ENCODE data around the gene DQX1. TPM values are rescaled to one million over a fixed set of nuclear protein-coding genes. Genes with fewer than 3 reads are reported as not detected.

Gene DQX1
- 0.14 TPM for total RNA-seq
- 0.78 TPM for polyA plus RNA-seq
- long read RNA-seq, donor 1: 0 reads
- long read RNA-seq, donor 2: 0 reads
- long read RNA-seq, donor 3: 0 reads
- long read RNA-seq, donor 4: 0 reads
- long read RNA-seq, donor 5: 0 reads
- long read RNA-seq, donor 6: 0 reads
- long read RNA-seq, donor 7: 0 reads
- long read RNA-seq, donor 8: 0 reads
- long read RNA-seq, donor 9: 0 reads
- long read RNA-seq, donor 10: 0 reads

GRCh38 chr2:74525717-74526648 lies at the start of gene DQX1:
Gene DQX1, minus strand, starts transcription at chr2:74526231. Its CDS starts 502 bp downstream, at chr2:74525729.
- Histone ChIP-seq H3K9me3 (ENCODE audit: control insufficient read depth in 2 of 2, insufficient read depth in 1 of 2, low read length in 1 of 2) (peaks cover 3 to 7% of the 10 kb centered on the region in 2 donors), H3K36me3 (ENCODE audit: control insufficient read depth in 2 of 2, insufficient read depth in 2 of 2, low read length in 1 of 2) (peaks cover 22 to 28% of the 10 kb centered on the region in 2 donors), H3K4me1 (ENCODE audit: control insufficient read depth in 2 of 2, insufficient read depth in 2 of 2, low read length in 2 of 2) (peaks cover 16 to 24% of the 10 kb centered on the region in 2 donors), H3K27me3 (ENCODE audit: control insufficient read depth in 2 of 2, insufficient read depth in 1 of 2, low read length in 1 of 2) (peaks cover 0 to 16% of the 10 kb centered on the region in 2 donors), H3K27ac (ENCODE audit: low read depth in 1 of 2, low read length in 1 of 2) (no peak within 1 kb of the TSS), H3K4me3 (ENCODE audit: low read length in 2 of 2) (no peak within 1 kb of the TSS)
- 91% methylated on average over 11 of the region's 11 CpGs for WGBS
- DNase-seq (ENCODE audit: low read depth in 6 of 9, low spot score in 9 of 9): peak in 1 of 9 donors; percentile 56

DNA sequence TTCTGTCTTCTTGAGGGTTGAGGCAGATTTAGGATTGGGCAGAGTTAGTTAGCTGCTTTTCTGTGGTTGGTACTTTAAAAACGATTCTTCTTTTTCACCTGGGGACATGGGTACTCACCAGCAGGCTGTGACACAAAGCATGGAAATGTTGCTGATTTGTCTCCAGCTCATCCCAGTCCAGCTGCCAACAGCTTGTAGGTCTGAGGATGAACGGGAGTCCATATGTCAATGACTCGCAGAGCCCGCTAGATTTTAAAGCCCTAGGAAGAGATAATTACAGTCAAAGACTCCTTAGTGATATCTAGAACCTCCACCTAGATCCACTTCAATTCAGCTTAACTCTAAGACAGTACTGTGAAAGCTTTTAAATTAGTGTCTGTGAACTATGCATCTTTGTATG lies 49.3 kb upstream of the DQX1 start:
- no peaks in the 10 kb centered on the region for H3K9me3 ChIP-seq (ENCODE audit: control insufficient read depth in 2 of 2, insufficient read depth in 1 of 2, low read length in 1 of 2)
- DNase-seq (ENCODE audit: low read depth in 6 of 9, low spot score in 9 of 9): no peak
- no peak overlapping the region for H3K27ac ChIP-seq (ENCODE audit: low read depth in 1 of 2, low read length in 1 of 2)
- no peak overlapping the region for H3K4me3 ChIP-seq (ENCODE audit: low read length in 2 of 2)
- no peaks in the 10 kb centered on the region for H3K36me3 ChIP-seq (ENCODE audit: control insufficient read depth in 2 of 2, insufficient read depth in 2 of 2, low read length in 1 of 2)
- no peaks in the 10 kb centered on the region for H3K27me3 ChIP-seq (ENCODE audit: control insufficient read depth in 2 of 2, insufficient read depth in 1 of 2, low read length in 1 of 2)
- 96% methylated on average over 4 of the region's 4 CpGs for whole genome bisulfite sequencing
- peaks cover 0 to 3% of the 10 kb centered on the region in 2 donors for H3K4me1 ChIP-seq (ENCODE audit: control insufficient read depth in 2 of 2, insufficient read depth in 2 of 2, low read length in 2 of 2)

DNA sequence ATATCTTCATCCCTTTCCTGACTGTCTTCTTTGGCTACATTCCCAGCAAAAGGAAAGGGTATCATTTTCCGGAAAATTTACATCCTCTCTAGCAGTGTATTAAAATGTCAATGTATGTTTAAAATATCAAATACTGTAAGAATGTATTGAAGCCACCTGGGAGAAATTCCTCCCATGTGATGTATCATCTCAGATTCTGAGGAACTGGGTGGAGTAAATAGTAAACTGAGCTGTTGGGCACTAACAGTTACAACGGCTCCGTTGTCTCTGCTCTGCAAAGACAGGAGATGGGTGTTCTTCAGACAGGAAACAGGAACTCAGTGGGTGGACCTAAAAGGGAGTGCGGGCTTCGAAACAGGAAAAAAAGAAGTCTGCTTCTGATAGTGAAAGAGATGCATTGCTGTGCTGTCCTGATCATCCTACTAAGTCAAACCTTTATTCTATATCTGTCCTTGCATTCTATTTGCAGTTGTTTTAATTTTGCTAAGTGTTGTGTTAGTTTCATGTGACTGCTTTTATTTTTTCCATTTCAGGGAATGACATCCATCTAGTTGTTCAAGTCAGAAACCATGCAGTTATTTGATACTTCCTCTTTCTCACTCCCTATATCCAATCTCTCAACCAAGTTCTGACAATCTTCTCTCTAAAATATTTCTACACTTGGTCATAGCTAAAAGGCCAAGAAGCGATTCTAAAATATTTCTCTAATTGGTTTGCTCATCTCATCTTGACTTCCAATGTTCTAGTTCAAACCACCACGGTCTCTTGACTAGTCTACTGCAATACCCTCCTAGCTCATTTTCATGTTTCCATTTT lies 47.9 kb upstream of the DQX1 start:
- Histone ChIP-seq H3K27ac (ENCODE audit: low read depth in 1 of 2, low read length in 1 of 2) (peak overlapping the region; percentile 3 to 4), H3K4me1 (ENCODE audit: control insufficient read depth in 2 of 2, insufficient read depth in 2 of 2, low read length in 2 of 2) (peaks cover 0 to 3% of the 10 kb centered on the region in 2 donors), H3K4me3 (ENCODE audit: low read length in 2 of 2) (no peak overlapping the region), H3K9me3 (ENCODE audit: control insufficient read depth in 2 of 2, insufficient read depth in 1 of 2, low read length in 1 of 2) (no peaks in the 10 kb centered on the region), H3K36me3 (ENCODE audit: control insufficient read depth in 2 of 2, insufficient read depth in 2 of 2, low read length in 1 of 2) (no peaks in the 10 kb centered on the region), H3K27me3 (ENCODE audit: control insufficient read depth in 2 of 2, insufficient read depth in 1 of 2, low read length in 1 of 2) (no peaks in the 10 kb centered on the region)
- 36% methylated on average over 7 of the region's 7 CpGs for WGBS
- peak in 5 of 9 donors; percentile 18 to 70 (median 29) for DNase-seq (ENCODE audit: low read depth in 6 of 9, low spot score in 9 of 9)

DNA sequence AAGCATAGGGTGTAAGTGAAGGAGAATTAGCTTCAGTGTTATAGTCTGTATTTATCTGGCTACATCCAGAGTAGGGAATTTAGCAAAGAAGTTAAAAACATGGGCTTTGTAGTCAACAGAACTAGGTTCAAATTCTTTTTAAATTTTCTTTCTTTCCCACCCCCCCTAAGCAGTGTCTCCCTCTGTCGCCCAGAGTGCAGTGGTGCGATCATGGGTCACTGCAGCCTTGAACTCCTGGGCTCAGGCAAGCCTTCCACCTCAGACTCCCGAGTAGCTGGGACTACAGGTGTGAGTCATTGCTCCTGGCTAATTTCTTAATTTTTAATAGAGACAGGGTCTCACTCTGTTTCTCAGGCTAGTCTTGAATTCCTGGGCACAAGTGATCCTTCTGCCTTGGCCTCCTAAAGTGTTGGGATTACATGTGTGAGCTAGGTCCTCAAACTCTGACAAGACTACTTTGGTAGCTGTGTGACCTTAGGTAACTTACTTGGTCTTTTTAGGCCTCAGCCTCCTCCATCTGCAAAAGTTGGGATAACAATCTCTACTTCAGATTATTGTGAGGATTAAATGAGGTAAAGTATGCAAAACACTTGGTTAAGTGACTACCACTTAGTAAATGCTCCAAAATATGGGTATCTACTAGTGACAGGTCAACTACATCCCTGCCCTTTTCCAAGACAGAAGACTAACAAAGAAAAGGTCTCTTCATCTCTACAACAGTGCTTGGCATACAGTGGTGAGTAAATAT lies 46.3 kb upstream of the DQX1 start:
- Histone ChIP-seq H3K4me3 (ENCODE audit: low read length in 2 of 2) (no peak overlapping the region), H3K27me3 (ENCODE audit: control insufficient read depth in 2 of 2, insufficient read depth in 1 of 2, low read length in 1 of 2) (no peaks in the 10 kb centered on the region), H3K9me3 (ENCODE audit: control insufficient read depth in 2 of 2, insufficient read depth in 1 of 2, low read length in 1 of 2) (no peaks in the 10 kb centered on the region), H3K27ac (ENCODE audit: low read depth in 1 of 2, low read length in 1 of 2) (no peak overlapping the region), H3K36me3 (ENCODE audit: control insufficient read depth in 2 of 2, insufficient read depth in 2 of 2, low read length in 1 of 2) (no peaks in the 10 kb centered on the region), H3K4me1 (ENCODE audit: control insufficient read depth in 2 of 2, insufficient read depth in 2 of 2, low read length in 2 of 2) (no peaks in the 10 kb centered on the region)
- no peak for DNase-seq (ENCODE audit: low read depth in 6 of 9, low spot score in 9 of 9)
- WGBS: 97% methylated on average over 3 of the region's 3 CpGs

DNA sequence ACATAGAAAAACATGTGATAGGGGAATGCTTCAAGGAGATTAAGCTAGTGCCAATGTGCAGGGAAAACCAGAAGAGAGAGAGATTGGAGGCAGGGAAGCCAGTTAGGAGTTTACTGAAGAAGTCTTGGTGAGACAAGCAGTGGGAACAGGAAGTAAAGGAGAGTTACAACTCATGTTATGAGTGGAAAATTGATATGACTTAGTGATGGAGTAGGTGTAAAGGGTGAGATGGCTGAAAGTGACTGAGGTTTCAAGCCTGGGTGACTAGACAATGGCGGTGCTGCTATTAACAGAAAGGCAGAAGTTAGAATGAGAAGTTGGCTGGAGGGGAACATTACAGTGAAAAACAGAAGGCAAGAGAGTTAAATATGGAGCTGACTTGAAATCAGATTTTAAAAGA lies 45.0 kb upstream of the DQX1 start:
- no peaks in the 10 kb centered on the region for H3K4me1 ChIP-seq (ENCODE audit: control insufficient read depth in 2 of 2, insufficient read depth in 2 of 2, low read length in 2 of 2)
- H3K4me3 ChIP-seq (ENCODE audit: low read length in 2 of 2): no peak overlapping the region
- H3K9me3 ChIP-seq (ENCODE audit: control insufficient read depth in 2 of 2, insufficient read depth in 1 of 2, low read length in 1 of 2): no peaks in the 10 kb centered on the region
- no peak overlapping the region for H3K27ac ChIP-seq (ENCODE audit: low read depth in 1 of 2, low read length in 1 of 2)
- 91% methylated on average over 1 of the region's 1 CpG for WGBS
- no peak for DNase-seq (ENCODE audit: low read depth in 6 of 9, low spot score in 9 of 9)
- no peaks in the 10 kb centered on the region for H3K27me3 ChIP-seq (ENCODE audit: control insufficient read depth in 2 of 2, insufficient read depth in 1 of 2, low read length in 1 of 2)
- H3K36me3 ChIP-seq (ENCODE audit: control insufficient read depth in 2 of 2, insufficient read depth in 2 of 2, low read length in 1 of 2): no peaks in the 10 kb centered on the region

- Histone ChIP-seq H3K27me3 (ENCODE audit: control insufficient read depth in 2 of 2, insufficient read depth in 1 of 2, low read length in 1 of 2) (no peaks in the 10 kb centered on the region), H3K4me1 (ENCODE audit: control insufficient read depth in 2 of 2, insufficient read depth in 2 of 2, low read length in 2 of 2) (no peaks in the 10 kb centered on the region), H3K36me3 (ENCODE audit: control insufficient read depth in 2 of 2, insufficient read depth in 2 of 2, low read length in 1 of 2) (no peaks in the 10 kb centered on the region), H3K27ac (ENCODE audit: low read depth in 1 of 2, low read length in 1 of 2) (no peak overlapping the region), H3K4me3 (ENCODE audit: low read length in 2 of 2) (no peak overlapping the region), H3K9me3 (ENCODE audit: control insufficient read depth in 2 of 2, insufficient read depth in 1 of 2, low read length in 1 of 2) (no peaks in the 10 kb centered on the region)
- 93% methylated on average over 1 of the region's 1 CpG for WGBS
- no peak for DNase-seq (ENCODE audit: low read depth in 6 of 9, low spot score in 9 of 9)
Observed at GRCh38 chr2:74569686-74570085, 43.7 kb upstream of the DQX1 start.

DNA sequence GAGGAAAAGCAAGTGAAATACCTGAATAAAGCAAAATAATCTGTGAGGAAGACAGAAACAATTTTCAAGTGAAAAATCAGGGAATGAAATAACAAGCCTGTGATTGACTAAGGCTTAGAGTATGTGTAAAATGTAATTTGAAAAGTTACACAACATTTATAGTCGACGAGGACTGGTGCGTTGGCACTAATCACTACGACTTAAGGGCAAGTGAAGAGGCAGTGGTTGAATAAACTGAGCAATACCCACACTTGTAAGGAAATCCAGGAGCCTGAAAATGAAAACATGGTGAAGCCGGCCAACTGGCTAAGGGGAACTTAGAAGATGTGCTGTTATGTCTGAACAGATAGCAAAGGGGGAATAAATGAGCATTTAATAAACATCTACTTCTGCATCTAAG lies 41.9 kb upstream of the DQX1 start:
- Histone ChIP-seq H3K4me3 (ENCODE audit: low read length in 2 of 2) (no peak overlapping the region), H3K27me3 (ENCODE audit: control insufficient read depth in 2 of 2, insufficient read depth in 1 of 2, low read length in 1 of 2) (no peaks in the 10 kb centered on the region), H3K9me3 (ENCODE audit: control insufficient read depth in 2 of 2, insufficient read depth in 1 of 2, low read length in 1 of 2) (no peaks in the 10 kb centered on the region), H3K36me3 (ENCODE audit: control insufficient read depth in 2 of 2, insufficient read depth in 2 of 2, low read length in 1 of 2) (no peaks in the 10 kb centered on the region), H3K27ac (ENCODE audit: low read depth in 1 of 2, low read length in 1 of 2) (no peak overlapping the region), H3K4me1 (ENCODE audit: control insufficient read depth in 2 of 2, insufficient read depth in 2 of 2, low read length in 2 of 2) (no peaks in the 10 kb centered on the region)
- DNase-seq (ENCODE audit: low read depth in 6 of 9, low spot score in 9 of 9): no peak
- WGBS: 93% methylated on average over 5 of the region's 5 CpGs

DNA sequence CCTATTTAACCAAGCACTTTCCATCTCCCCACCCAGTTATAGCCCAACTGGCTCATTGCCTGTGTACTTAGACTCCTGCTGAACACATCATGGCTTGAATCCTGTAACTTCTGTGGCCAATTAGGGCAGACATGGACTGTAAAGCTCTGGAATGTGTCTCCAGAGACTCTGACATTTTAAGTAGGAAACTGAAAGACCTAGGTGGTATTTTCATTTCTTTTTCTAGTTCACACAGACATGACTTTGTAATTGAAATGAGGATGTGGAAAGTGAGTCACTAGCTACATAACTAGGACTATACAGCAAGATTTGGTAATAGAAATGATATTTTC lies 40.7 kb upstream of the DQX1 start:
- H3K27ac ChIP-seq (ENCODE audit: low read depth in 1 of 2, low read length in 1 of 2): no peak overlapping the region
- H3K27me3 ChIP-seq (ENCODE audit: control insufficient read depth in 2 of 2, insufficient read depth in 1 of 2, low read length in 1 of 2): peaks cover 0 to 4% of the 10 kb centered on the region in 2 donors
- DNase-seq (ENCODE audit: low read depth in 6 of 9, low spot score in 9 of 9): no peak
- H3K9me3 ChIP-seq (ENCODE audit: control insufficient read depth in 2 of 2, insufficient read depth in 1 of 2, low read length in 1 of 2): no peaks in the 10 kb centered on the region
- H3K4me1 ChIP-seq (ENCODE audit: control insufficient read depth in 2 of 2, insufficient read depth in 2 of 2, low read length in 2 of 2): no peaks in the 10 kb centered on the region
- no peak overlapping the region for H3K4me3 ChIP-seq (ENCODE audit: low read length in 2 of 2)
- H3K36me3 ChIP-seq (ENCODE audit: control insufficient read depth in 2 of 2, insufficient read depth in 2 of 2, low read length in 1 of 2): no peaks in the 10 kb centered on the region

Measured in thymus (tissue), 14 donors.